KMS-11 (cell line): ENCODE data around the gene FBXW7.

Experiments
- H2AFZ ChIP-seq: fragments of 200-600 bp; sonication (generic); 2 replicates; pipeline ENCODE4 v1.6.1; 2016; ENCODE audit warnings: antibody characterized with exemption, mixed run types, low read depth
- H3K27ac ChIP-seq: fragments of 200-600 bp; sonication (generic); 2 replicates; pipeline ENCODE4 v1.6.1; 2016; ENCODE audit warnings: mild to moderate bottlenecking, mixed run types
- H3K27me3 ChIP-seq: fragments of 200-600 bp; sonication (generic); 2 replicates; pipeline ENCODE4 v1.6.1; 2017; ENCODE audit warnings: mild to moderate bottlenecking, low read depth, mixed run types, moderate library complexity; ENCODE audit not compliant: insufficient read depth
- H3K36me3 ChIP-seq: fragments of 200-600 bp; sonication (generic); 2 replicates; pipeline ENCODE4 v1.6.1; 2017; ENCODE audit warnings: mild to moderate bottlenecking, mixed run types; ENCODE audit not compliant: insufficient read depth
- H3K4me1 ChIP-seq: fragments of 200-600 bp; sonication (generic); 2 replicates; pipeline ENCODE4 v1.6.1; 2016; ENCODE audit warnings: mild to moderate bottlenecking, low read depth, mixed run types; ENCODE audit not compliant: poor library complexity, severe bottlenecking
- H3K4me2 ChIP-seq: fragments of 200-600 bp; sonication (generic); 2 replicates; pipeline ENCODE4 v1.7.0; 2016; ENCODE audit warnings: mild to moderate bottlenecking, mixed run types
- H3K4me3 ChIP-seq: fragments of 200-600 bp; sonication (generic); IDR thresholded peaks from 2 replicates; pipeline ENCODE4 v1.6.1; 2017; ENCODE audit warnings: low read depth, low read length, mixed read lengths; ENCODE audit not compliant: insufficient read depth
- H3K79me2 ChIP-seq: fragments of 200-600 bp; sonication (generic); 2 replicates; pipeline ENCODE4 v1.6.1; 2016; ENCODE audit warnings: low read depth, mixed run types; ENCODE audit not compliant: insufficient read depth
- H3K9ac ChIP-seq: fragments of 200-600 bp; sonication (generic); 2 replicates; pipeline ENCODE4 v1.6.1; 2016; ENCODE audit warnings: mild to moderate bottlenecking, mixed run types
- H4K20me1 ChIP-seq: fragments of 200-600 bp; sonication (generic); 2 replicates; pipeline ENCODE4 v1.6.1; 2016; ENCODE audit warnings: mild to moderate bottlenecking, mixed run types; ENCODE audit not compliant: insufficient read depth
- CTCF ChIP-seq: fragments of 200-600 bp; sonication (generic); conservative IDR thresholded peaks from 2 replicates; pipeline ENCODE4 v1.6.1; 2017; ENCODE audit warnings: low read depth, mild to moderate bottlenecking, antibody characterized with exemption, low read length, moderate library complexity, mixed read lengths

Gene FBXW7

DNA sequence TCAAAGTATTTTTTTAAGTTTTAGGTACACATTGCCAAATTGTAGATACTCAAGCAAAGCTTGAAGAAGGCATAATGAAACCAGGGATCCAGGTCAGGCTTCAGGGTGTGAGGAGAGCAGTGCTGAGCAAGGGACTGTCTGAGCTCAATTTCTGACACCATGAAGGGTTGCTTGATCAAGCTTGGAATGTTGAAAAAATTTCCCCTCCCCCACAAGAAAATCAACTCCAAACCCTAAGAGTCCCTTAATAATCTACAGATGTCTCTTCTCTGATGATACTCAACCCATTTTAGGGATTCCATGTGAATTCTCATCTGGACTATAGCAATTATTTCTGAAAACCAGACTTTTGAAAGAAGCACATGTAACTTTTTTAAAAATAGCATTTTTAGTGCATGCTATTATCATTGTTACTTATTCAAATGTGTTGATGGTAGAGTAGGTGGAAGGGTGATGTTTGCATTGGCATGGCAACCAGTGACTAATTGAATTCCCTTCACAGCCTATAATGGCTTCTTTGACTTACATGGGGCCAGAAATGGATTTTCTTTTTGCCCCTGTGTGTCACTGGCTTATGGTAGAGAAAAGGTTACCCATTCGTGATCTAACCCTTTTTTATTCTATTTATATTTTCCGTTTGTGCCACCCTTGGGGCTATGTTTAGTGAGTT, 252.0 kb downstream of the FBXW7 start:
- H3K36me3 ChIP-seq: no peaks in the 10 kb centered on the region
- H2AFZ ChIP-seq: no peak overlapping the region
- no peaks in the 10 kb centered on the region for H3K27me3 ChIP-seq
- no peak overlapping the region for H3K4me3 ChIP-seq
- H3K27ac ChIP-seq: no peak overlapping the region
- no peak overlapping the region for H3K9ac ChIP-seq
- H3K79me2 ChIP-seq: no peaks in the 10 kb centered on the region
- no peaks in the 10 kb centered on the region for H3K4me1 ChIP-seq
- no peak overlapping the region for H3K4me2 ChIP-seq
- no peaks in the 10 kb centered on the region for H4K20me1 ChIP-seq
- TF ChIP-seq CTCF: no peak

DNA sequence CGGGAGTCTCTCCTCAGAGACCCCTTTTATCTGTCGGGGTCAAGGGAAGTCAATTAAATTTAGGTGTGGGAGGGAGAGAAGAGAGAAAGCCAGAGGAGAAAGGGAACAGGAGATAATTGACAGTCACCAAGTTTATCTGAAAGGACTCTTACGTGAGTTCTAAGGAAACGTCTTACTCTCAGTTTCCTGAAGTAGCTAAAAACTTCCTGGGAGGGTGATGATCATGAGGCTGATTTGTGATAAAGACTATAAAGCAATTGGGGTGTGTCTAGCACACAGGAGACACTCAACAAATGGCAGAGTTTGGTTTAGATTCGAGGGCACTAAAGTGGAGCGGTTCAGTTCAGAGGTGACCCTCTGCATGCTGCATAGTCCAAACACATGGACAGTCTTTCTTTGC, 254.1 kb downstream of the FBXW7 start:
- H3K4me1 ChIP-seq: no peaks in the 10 kb centered on the region
- no peak overlapping the region for H3K4me2 ChIP-seq
- H3K79me2 ChIP-seq: no peaks in the 10 kb centered on the region
- H2AFZ ChIP-seq: no peak overlapping the region
- no peaks in the 10 kb centered on the region for H4K20me1 ChIP-seq
- H3K27me3 ChIP-seq: no peaks in the 10 kb centered on the region
- no peak overlapping the region for H3K27ac ChIP-seq
- no peaks in the 10 kb centered on the region for H3K36me3 ChIP-seq
- H3K4me3 ChIP-seq: no peak overlapping the region
- no peak for TF ChIP-seq CTCF
- no peak overlapping the region for H3K9ac ChIP-seq

DNA sequence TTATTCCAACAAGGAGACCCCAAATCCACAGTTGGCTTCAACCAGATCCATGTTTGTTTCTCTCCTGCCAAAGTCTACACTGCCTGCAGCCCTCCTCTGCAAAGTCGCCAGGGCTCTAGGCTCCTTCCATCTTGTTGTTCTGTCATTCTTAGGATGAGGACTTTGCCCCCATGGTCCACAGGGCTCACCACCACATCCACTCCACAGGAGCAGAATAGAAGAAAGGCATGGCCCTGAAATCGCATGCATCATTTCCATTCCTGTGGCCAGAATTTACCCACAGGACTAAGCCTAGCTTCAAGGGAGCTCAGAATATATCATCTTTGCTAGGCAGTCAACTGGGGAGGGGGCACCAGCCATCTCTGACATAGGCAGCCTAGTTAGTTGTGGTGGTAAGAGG, 254.7 kb downstream of the FBXW7 start:
- Histone ChIP-seq H4K20me1 (no peaks in the 10 kb centered on the region), H2AFZ (no peak overlapping the region), H3K4me2 (no peak overlapping the region), H3K4me3 (no peak overlapping the region), H3K36me3 (no peaks in the 10 kb centered on the region), H3K27ac (no peak overlapping the region), H3K27me3 (no peaks in the 10 kb centered on the region), H3K79me2 (no peaks in the 10 kb centered on the region), H3K9ac (no peak overlapping the region), H3K4me1 (no peaks in the 10 kb centered on the region)
- TF ChIP-seq CTCF: no peak

DNA sequence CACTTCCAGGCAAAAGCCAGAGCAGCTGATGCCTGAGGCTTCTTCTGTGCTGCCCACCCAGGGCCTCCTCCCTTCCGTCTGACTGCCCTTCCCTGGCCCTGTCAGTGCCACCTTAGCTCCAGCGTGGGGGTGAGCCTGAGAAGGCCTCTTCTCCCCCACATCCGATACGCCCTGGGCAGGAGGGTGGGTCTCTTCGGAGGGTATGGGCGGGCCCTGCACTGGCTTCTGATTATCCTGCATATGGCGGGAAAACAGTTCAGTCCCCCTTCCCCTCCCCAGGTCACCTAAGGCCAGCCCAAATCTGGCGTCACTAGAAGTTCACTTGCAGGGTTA, 256.7 kb downstream of the FBXW7 start:
- no peak overlapping the region for H3K9ac ChIP-seq
- H2AFZ ChIP-seq: no peak overlapping the region
- no peak for TF ChIP-seq CTCF
- no peak overlapping the region for H3K4me2 ChIP-seq
- H4K20me1 ChIP-seq: no peaks in the 10 kb centered on the region
- H3K27ac ChIP-seq: no peak overlapping the region
- no peaks in the 10 kb centered on the region for H3K36me3 ChIP-seq
- H3K27me3 ChIP-seq: no peaks in the 10 kb centered on the region
- no peak overlapping the region for H3K4me3 ChIP-seq
- H3K79me2 ChIP-seq: no peaks in the 10 kb centered on the region
- H3K4me1 ChIP-seq: no peaks in the 10 kb centered on the region
